ENCODE measurements around the gene CD3D. TPM values are rescaled to one million over a fixed set of nuclear protein-coding genes. Genes with fewer than 3 reads are reported as not detected.

CD3D gene
- polyA plus RNA-seq, 1 experiment: not detected

- DNase-seq (ENCODE audit: low read depth): no peak
- CTCF ChIA-PET: interaction anchor here (2.0 kb wide), 1 partner anchor 142 kb away, joined by 9 read pairs; no protein-coding TSS in a partner anchor
- Histone ChIP-seq H3K36me3 (ENCODE audit: control insufficient read depth, insufficient read depth, low read length) (no peaks in the 10 kb centered on the region), H3K27me3 (ENCODE audit: control insufficient read depth, insufficient read depth, low read length) (peaks cover 3% of the 10 kb centered on the region; the same call in 1 of the 2 replicates), H3K4me3 (ENCODE audit: low read depth, low read length) (no peak overlapping the region)
- POLR2A ChIA-PET: no interaction called here
- no peak for TF ChIP-seq CTCF (IDR thresholded peaks at IDR 0.05; ENCODE audit: insufficient read depth, low read depth, low read length)
Measured at GRCh38 chr11:118340449-118340848, 2.1 kb downstream of the CD3D start.

- POLR2A ChIA-PET: no interaction called here
- no peak for DNase-seq (ENCODE audit: low read depth)
- Histone ChIP-seq H3K36me3 (ENCODE audit: control insufficient read depth, insufficient read depth, low read length) (no peaks in the 10 kb centered on the region), H3K27me3 (ENCODE audit: control insufficient read depth, insufficient read depth, low read length) (peaks cover 4% of the 10 kb centered on the region; the same call in 1 of the 2 replicates), H3K4me3 (ENCODE audit: low read depth, low read length) (no peak overlapping the region)
- CTCF ChIA-PET: interaction anchor here (1.2 to 2.0 kb wide), 2 partner anchors 44 to 141 kb away, joined by 4 to 9 read pairs; no protein-coding TSS in a partner anchor
- no peak for TF ChIP-seq CTCF (IDR thresholded peaks at IDR 0.05; ENCODE audit: insufficient read depth, low read depth, low read length)
Measured at GRCh38 chr11:118339281-118339961, 3.1 kb downstream of the CD3D start.

- ChIA-PET CTCF (no interaction called here), POLR2A (no interaction called here)
- Histone ChIP-seq H3K36me3 (ENCODE audit: control insufficient read depth, insufficient read depth, low read length) (no peaks in the 10 kb centered on the region), H3K27me3 (ENCODE audit: control insufficient read depth, insufficient read depth, low read length) (peaks cover 4% of the 10 kb centered on the region), H3K4me3 (ENCODE audit: low read depth, low read length) (no peak overlapping the region)
- TF ChIP-seq CTCF (IDR thresholded peaks at IDR 0.05; ENCODE audit: insufficient read depth, low read depth, low read length): no peak
- DNase-seq (ENCODE audit: low read depth): no peak
Measured at GRCh38 chr11:118338637-118339061, 3.9 kb downstream of the CD3D start.

GRCh38 chr11:118334745-118335144, 7.8 kb downstream of the CD3D start:
- Histone ChIP-seq H3K27me3 (ENCODE audit: control insufficient read depth, insufficient read depth, low read length) (peaks cover 3% of the 10 kb centered on the region), H3K36me3 (ENCODE audit: control insufficient read depth, insufficient read depth, low read length) (no peaks in the 10 kb centered on the region), H3K4me3 (ENCODE audit: low read depth, low read length) (no peak overlapping the region)
- DNase-seq (ENCODE audit: low read depth): no peak
- no peak for TF ChIP-seq CTCF (IDR thresholded peaks at IDR 0.05; ENCODE audit: insufficient read depth, low read depth, low read length)
- ChIA-PET POLR2A (no interaction called here), CTCF (no interaction called here)

GRCh38 chr11:118328745-118329144, 13.8 kb downstream of the CD3D start:
- POLR2A ChIA-PET: no interaction called here
- CTCF ChIA-PET: no interaction called here

More at GRCh38 chr11:118328745-118329144, 13.8 kb downstream of the CD3D start:
- Histone ChIP-seq H3K27me3 (ENCODE audit: control insufficient read depth, insufficient read depth, low read length) (no peaks in the 10 kb centered on the region; the same call in 1 of the 2 replicates), H3K36me3 (ENCODE audit: control insufficient read depth, insufficient read depth, low read length) (no peaks in the 10 kb centered on the region), H3K4me3 (ENCODE audit: low read depth, low read length) (no peak overlapping the region)
- TF ChIP-seq CTCF (IDR thresholded peaks at IDR 0.05; ENCODE audit: insufficient read depth, low read depth, low read length): no peak
- no peak for DNase-seq (ENCODE audit: low read depth)

Measured in BJ (cell line).